HEK293T (cell line): ENCODE measurements around the gene LAMA3.

Experiments used
- CTCF ChIA-PET: fragments of 350-600 bp; formaldehyde crosslinking; extraction: SDS; loops from one replicate; lab custom pipeline; 2021; ENCODE audit warnings: antibody characterized with exemption, inconsistent platforms; lab: Yijun Ruan, JAX
- POLR2A ChIA-PET: fragments of 350-600 bp; formaldehyde crosslinking; extraction: SDS; loops from one replicate; lab custom pipeline; 2020; ENCODE audit warnings: antibody characterized with exemption, inconsistent platforms; lab: Yijun Ruan, JAX
- DNase-seq: peaks from one replicate; pipeline ENCODE4 v3.0.0; 2012; ENCODE audit warnings: mixed read lengths; ENCODE audit errors: extremely low spot score
- ARNT ChIP-seq: fragments of 450-650 bp; IDR thresholded peaks from 2 replicates; pipeline ENCODE4 v1.6.1; 2017; ENCODE audit warnings: mild to moderate bottlenecking
- BHLHE40 ChIP-seq: fragments of 450-650 bp; IDR thresholded peaks from 2 replicates; pipeline ENCODE4 v1.6.1; 2016; ENCODE audit warnings: mild to moderate bottlenecking, moderate library complexity, borderline replicate concordance
- CTBP1 ChIP-seq: fragments of 450-650 bp; IDR thresholded peaks from 2 replicates; pipeline ENCODE4 v1.6.1; 2016; ENCODE audit warnings: borderline replicate concordance
- ELF4 ChIP-seq: fragments of 450-650 bp; IDR thresholded peaks from 2 replicates; pipeline ENCODE4 v1.6.1; 2017; ENCODE audit warnings: antibody characterized with exemption
- FOXA1 ChIP-seq: fragments of 450-650 bp; IDR thresholded peaks from 2 replicates; pipeline ENCODE4 v1.6.1; 2016; ENCODE audit warnings: mild to moderate bottlenecking
- FOXK2 ChIP-seq: fragments of 450-650 bp; IDR thresholded peaks from 2 replicates; pipeline ENCODE4 v1.6.1; 2016; ENCODE audit warnings: mild to moderate bottlenecking
- FOXM1 ChIP-seq: fragments of 450-650 bp; IDR thresholded peaks from 2 replicates; pipeline ENCODE4 v1.6.1; 2017; ENCODE audit warnings: mild to moderate bottlenecking, borderline replicate concordance
- HDGF ChIP-seq: fragments of 450-650 bp; IDR thresholded peaks from 2 replicates; pipeline ENCODE4 v1.6.1; 2017; ENCODE audit warnings: antibody characterized with exemption, borderline replicate concordance
- L3MBTL2 ChIP-seq: fragments of 450-650 bp; conservative IDR thresholded peaks from 2 replicates; pipeline ENCODE4 v1.6.1; 2016; ENCODE audit warnings: mild to moderate bottlenecking
- LEF1 ChIP-seq: fragments of 450-650 bp; IDR thresholded peaks from 2 replicates; pipeline ENCODE4 v1.6.1; 2017; ENCODE audit warnings: mild to moderate bottlenecking, borderline replicate concordance
- NFRKB ChIP-seq: fragments of 450-650 bp; IDR thresholded peaks from 2 replicates; pipeline ENCODE4 v1.6.1; 2016; ENCODE audit warnings: mild to moderate bottlenecking, moderate library complexity
- SP1 ChIP-seq: fragments of 450-650 bp; IDR thresholded peaks from 2 replicates; pipeline ENCODE4 v1.6.1; 2017
- SUZ12 ChIP-seq: fragments of 450-650 bp; IDR thresholded peaks from 2 replicates; pipeline ENCODE4 v1.6.1; 2016; ENCODE audit warnings: mild to moderate bottlenecking
- TARDBP ChIP-seq: fragments of 450-650 bp; IDR thresholded peaks from 2 replicates; pipeline ENCODE4 v1.6.1; 2016
- ZNF384 ChIP-seq: fragments of 450-650 bp; IDR thresholded peaks from 2 replicates; pipeline ENCODE4 v1.6.1; 2016
- TF ChIP-seq, protein P1 (sequence below): fragments of 450-650 bp; IDR thresholded peaks from 2 replicates; pipeline ENCODE4 v1.6.1; 2016

The LAMA3 gene

DNA sequence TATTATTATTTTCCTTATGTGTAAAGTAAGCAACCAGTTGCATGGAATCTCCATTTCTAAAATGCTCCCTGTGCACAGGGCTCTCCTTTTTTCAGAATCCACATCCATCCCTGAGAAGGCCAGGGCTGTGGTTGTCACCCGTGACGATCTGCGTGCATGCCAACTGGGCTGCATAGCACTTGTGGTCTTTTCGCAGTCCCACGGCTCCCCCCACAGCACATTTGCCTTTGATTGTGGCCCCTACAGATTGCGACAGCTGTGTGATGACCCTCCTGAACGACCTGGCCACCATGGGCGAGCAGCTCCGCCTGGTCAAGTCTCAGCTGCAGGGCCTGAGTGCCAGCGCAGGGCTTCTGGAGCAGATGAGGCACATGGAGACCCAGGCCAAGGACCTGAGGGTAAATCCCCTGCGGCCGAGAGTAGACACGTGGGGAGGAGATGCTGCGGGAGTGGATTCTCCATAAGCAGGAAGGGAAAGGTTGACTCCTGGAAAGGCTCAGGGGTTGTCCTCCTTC, 205.5 kb downstream of the LAMA3 start:
- CTCF ChIA-PET: no interaction called here
- no peak for DNase-seq
- TF ChIP-seq CTBP1 (no peak), HDGF (no peak), SP1 (no peak), LEF1 (no peak), SUZ12 (no peak), FOXA1 (no peak), FOXK2 (no peak)
- POLR2A ChIA-PET: no interaction called here

DNA sequence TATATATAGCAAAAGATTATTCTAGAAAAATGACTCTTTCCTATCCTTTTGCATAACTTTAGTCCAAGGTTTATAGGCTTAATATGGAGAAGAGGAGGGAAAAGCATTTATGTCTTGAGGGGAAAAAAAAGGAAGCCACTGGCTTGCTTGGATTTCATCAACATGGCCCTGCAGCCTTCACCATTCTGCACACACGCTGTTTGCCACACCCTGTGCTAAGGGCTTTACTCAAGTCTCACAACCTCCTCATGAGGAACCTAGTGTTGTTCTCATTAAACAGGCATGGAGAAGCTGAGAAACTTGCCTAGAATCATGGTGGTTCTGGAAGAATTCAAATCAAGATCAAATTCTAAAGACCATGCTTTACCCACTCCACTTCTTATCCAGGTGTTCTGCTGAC, 208.0 kb downstream of the LAMA3 start:
- POLR2A ChIA-PET: no interaction called here
- CTCF ChIA-PET: interaction anchor here (0.6 kb wide), 1 partner anchor 896 kb away, joined by 3 read pairs; no protein-coding TSS in a partner anchor
- no peak for DNase-seq
- TF ChIP-seq ARNT (no peak), TARDBP (no peak), HDGF (no peak), NFRKB (no peak), CTBP1 (no peak), SP1 (no peak), FOXM1 (no peak), L3MBTL2 (no peak), ZNF384 (no peak), ELF4 (no peak), LEF1 (no peak), SUZ12 (no peak), FOXK2 (no peak), FOXA1 (no peak)
- TF ChIP-seq, protein P1, sequence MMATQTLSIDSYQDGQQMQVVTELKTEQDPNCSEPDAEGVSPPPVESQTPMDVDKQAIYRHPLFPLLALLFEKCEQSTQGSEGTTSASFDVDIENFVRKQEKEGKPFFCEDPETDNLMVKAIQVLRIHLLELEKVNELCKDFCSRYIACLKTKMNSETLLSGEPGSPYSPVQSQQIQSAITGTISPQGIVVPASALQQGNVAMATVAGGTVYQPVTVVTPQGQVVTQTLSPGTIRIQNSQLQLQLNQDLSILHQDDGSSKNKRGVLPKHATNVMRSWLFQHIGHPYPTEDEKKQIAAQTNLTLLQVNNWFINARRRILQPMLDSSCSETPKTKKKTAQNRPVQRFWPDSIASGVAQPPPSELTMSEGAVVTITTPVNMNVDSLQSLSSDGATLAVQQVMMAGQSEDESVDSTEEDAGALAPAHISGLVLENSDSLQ: no peak

DNA sequence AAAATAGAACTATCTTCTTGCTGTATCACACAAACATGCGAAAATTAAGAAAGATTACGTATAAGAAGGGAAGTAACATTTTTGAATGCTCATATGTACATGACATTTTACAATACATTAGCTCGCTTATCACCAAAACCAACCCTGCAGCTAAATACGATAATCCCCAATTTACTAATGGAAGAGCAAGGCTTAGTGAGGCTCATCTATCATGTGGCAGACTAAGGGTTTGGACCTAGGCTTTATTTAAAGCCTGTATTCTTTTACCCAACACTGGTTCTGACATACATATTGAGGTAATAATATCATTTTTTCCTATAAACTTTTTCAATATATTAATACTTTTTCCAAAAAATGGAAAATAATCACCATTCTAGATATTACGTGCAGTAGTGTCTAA, 208.5 kb downstream of the LAMA3 start:
- ChIA-PET POLR2A (no interaction called here), CTCF (no interaction called here)
- DNase-seq: no peak
- no peak for TF ChIP-seq FOXK2
- no peak for TF ChIP-seq TARDBP
- TF ChIP-seq ZNF384: no peak
- TF ChIP-seq, protein P1: no peak
- no peak for TF ChIP-seq SUZ12
- no peak for TF ChIP-seq LEF1
- no peak for TF ChIP-seq SP1
- TF ChIP-seq NFRKB: no peak
- TF ChIP-seq ELF4: no peak
- TF ChIP-seq BHLHE40: no peak
- no peak for TF ChIP-seq FOXA1
- TF ChIP-seq CTBP1: no peak
- TF ChIP-seq L3MBTL2: no peak
- TF ChIP-seq FOXM1: no peak
- TF ChIP-seq ARNT: no peak
- TF ChIP-seq HDGF: no peak

DNA sequence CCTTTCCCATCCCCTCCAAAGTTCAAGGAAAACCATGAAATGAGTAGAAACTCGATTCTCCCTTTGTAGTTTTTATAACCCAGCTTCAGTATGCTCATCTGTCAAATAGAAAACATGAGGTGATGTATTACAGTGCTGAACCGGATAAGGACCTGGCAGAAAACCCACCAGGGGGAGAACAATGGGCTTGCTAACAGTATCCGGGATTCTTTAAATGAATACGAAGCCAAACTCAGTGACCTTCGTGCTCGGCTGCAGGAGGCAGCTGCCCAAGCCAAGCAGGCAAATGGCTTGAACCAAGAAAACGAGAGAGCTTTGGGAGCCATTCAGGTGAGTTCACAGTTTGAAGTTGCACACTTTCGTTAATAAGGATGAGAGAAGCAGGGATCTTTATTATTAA, 211.7 kb downstream of the LAMA3 start:
- CTCF ChIA-PET: interaction anchor here (0.6 to 1.1 kb wide), 2 partner anchors 18 to 175 kb away, joined by 3 to 4 read pairs; no protein-coding TSS in a partner anchor
- POLR2A ChIA-PET: no interaction called here
- DNase-seq: no peak
- no peak for TF ChIP-seq FOXM1
- TF ChIP-seq SUZ12: no peak
- TF ChIP-seq HDGF: no peak

DNA sequence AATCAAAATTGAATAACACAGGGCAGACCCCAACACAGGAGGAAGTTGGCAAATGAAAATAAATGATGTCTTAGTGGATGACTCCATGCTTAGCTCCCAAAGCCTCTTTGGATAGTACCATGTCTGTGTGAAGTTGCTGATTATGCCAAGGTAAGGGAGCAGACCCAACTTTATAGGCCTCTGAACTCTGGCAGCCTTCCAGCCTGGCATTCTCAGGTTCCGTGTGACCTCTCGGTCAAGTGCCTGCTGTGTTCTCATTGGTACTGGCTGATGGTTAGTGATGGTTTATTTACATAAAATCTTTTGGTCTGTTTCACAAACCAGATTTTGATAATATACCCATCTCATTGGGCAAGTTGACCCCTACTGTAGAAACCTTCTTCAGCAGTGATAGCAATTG, 213.1 kb downstream of the LAMA3 start:
- TF ChIP-seq SUZ12 (no peak), BHLHE40 (no peak), HDGF (no peak), FOXA1 (no peak), ELF4 (no peak), TARDBP (no peak), FOXM1 (no peak), LEF1 (no peak)
- DNase-seq: no peak
- POLR2A ChIA-PET: no interaction called here
- CTCF ChIA-PET: interaction anchor here (0.7 kb wide), 1 partner anchor 290 kb away, joined by 8 read pairs; no protein-coding TSS in a partner anchor

DNA sequence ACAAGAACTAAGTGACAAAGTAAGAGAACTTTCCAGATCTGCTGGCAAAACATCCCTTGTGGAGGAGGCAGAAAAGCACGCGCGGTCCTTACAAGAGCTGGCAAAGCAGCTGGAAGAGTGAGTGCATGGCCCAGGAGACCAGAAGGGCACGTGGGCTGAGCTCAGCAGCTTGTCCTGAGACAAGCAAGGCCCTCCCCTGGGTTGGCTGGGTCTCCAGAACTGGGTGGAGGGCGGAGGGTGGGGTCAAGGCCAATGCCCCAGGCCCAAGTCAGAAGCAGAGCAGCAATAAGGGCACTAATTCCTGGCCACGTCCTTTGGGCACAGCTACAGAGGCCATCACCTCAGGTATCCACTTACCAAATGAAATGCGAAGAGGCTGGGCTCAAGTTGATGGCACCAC, 214.7 kb downstream of the LAMA3 start:
- POLR2A ChIA-PET: no interaction called here

More for the DNA sequence above, 214.7 kb downstream of the LAMA3 start:
- TF ChIP-seq FOXA1 (no peak), SUZ12 (no peak), SP1 (no peak), FOXK2 (no peak)
- TF ChIP-seq, protein P1: no peak
- CTCF ChIA-PET: interaction anchor here (2.0 kb wide), 1 partner anchor 14 kb away, joined by 13 read pairs; no protein-coding TSS in a partner anchor
- DNase-seq: no peak
